Activated T-cell treated with anti-CD3 and anti-CD28 coated beads, Interleukin-2, amount 50 U/mL, for 72 hours (primary cell): Measurements from ENCODE around the gene PLCL1. TPM values are rescaled to one million over a fixed set of nuclear protein-coding genes. Genes with fewer than 3 reads are reported as not detected.
A peak's percentile ranks its signal among the peaks of the same experiment; 100 is the strongest.

ENCODE experiments used
- ATAC-seq, 2 donors: fragments of 150-1000 bp; cut with Tn5 transposase; replicated peaks in 1 of 2; 2 replicates each; pipeline ENCODE4 v1.10.0; 2021; ENCODE audit warnings: moderate library complexity in 2 of 2, mild to moderate bottlenecking in 1 of 2
- DNase-seq, 2 donors: peaks; one replicate each; pipeline ENCODE4 v3.0.0; 2021 to 2022; ENCODE audit warnings: mixed read lengths in 1 of 2
- H3K27ac Mint-ChIP-seq: one replicate; pipeline ENCODE4 v1.8.0; 2022; ENCODE audit warnings: mild to moderate bottlenecking, moderate library complexity, mixed read lengths
- H3K27me3 Mint-ChIP-seq: one replicate; pipeline ENCODE4 v1.8.0; 2022; ENCODE audit warnings: low read depth, mixed read lengths
- H3K36me3 Mint-ChIP-seq, 2 donors: one replicate each; pipeline ENCODE4 v1.8.0; 2022; ENCODE audit warnings: mixed read lengths in 2 of 2, mild to moderate bottlenecking in 1 of 2; ENCODE audit not compliant: insufficient read depth in 2 of 2
- H3K4me1 Mint-ChIP-seq: one replicate; pipeline ENCODE4 v1.8.0; 2022; ENCODE audit warnings: low read depth, mixed read lengths
- H3K4me3 Mint-ChIP-seq, 2 donors: one replicate each; pipeline ENCODE4 v1.8.0; 2022; ENCODE audit warnings: mild to moderate bottlenecking in 2 of 2, mixed read lengths in 2 of 2, moderate library complexity in 2 of 2
- H3K9me3 Mint-ChIP-seq, 2 donors: one replicate each; pipeline ENCODE4 v1.8.0; 2022; ENCODE audit warnings: mixed read lengths in 2 of 2
- total RNA-seq, 2 donors: library from RNA; stranded (reverse); gene quantifications; one replicate each; pipeline ENCODE4 v1.2.3, GENCODE V29; 2022

PLCL1 gene
- total RNA-seq, 2 donors from 2014 or later: 2.8 to 3.6 TPM

- Mint-ChIP-seq H3K4me3 (no peak overlapping the region), H3K27me3 (no peaks in the 10 kb centered on the region), H3K4me1 (peaks cover 32% of the 10 kb centered on the region), H3K9me3 (no peaks in the 10 kb centered on the region), H3K27ac (no peak overlapping the region), H3K36me3 (peaks cover 2% of the 10 kb centered on the region in 2 donors)
- no peak for DNase-seq
- ATAC-seq: no peak
Measured at GRCh38 chr2:197913084-197913483, 108.7 kb downstream of the PLCL1 start.

DNA sequence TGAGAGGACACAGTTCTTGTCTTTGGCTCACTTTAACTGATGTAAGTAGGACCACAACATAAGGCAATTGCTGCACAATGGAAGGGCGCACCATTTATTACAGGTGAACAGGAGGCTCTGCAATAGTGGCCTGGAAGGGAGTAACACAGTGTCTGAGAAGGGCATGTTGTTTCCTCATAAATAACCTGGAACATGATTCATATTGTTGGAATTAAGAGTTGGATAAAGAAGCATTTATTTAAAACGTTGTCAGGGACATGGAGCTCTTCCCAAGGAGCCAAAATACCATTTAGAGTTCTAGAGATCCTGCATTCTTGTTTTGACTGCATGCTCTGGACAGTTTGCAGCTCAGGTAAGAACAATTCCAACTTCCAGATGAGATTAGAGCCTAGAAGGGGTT is 110.4 kb downstream of the PLCL1 start:
- Mint-ChIP-seq H3K9me3 (peaks cover 1 to 2% of the 10 kb centered on the region in 2 donors), H3K27me3 (no peaks in the 10 kb centered on the region), H3K36me3 (peaks cover 2 to 3% of the 10 kb centered on the region in 2 donors), H3K4me3 (no peak overlapping the region), H3K4me1 (peaks cover 22% of the 10 kb centered on the region), H3K27ac (no peak overlapping the region)
- DNase-seq (no peak), ATAC-seq (no peak)

DNA sequence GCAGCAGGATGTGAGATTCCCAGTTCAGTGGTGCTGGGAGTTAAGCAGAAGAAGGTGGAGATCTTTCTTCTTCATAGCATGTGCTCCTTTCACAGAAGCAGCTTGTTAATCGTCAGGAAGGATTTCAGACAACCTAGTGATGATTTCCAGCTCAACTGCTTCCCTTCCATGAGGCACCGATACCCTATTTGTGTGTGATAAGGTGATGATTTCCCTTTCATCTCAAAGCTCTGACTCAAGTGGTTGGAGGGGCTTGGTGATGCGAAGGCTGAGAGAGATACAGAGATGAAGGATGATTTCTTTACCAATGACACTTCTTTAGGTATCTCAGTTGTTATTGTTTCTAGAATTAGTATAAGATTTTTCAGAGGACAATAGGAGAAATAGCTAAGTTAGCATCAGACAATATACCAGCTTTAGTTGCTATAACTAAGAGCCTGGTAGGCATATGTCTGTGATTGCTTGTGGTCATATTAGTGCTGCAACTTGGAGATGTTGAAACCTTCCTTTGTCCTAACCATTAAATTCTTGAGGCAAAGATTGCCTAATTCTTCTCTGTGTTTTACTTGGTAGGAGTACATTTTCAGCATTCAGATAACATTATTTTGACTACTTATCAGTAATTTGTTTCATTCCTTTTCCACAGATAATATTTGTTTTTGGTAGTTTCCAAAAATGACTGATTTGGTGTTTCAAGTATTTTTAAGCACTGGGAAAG is 111.3 kb downstream of the PLCL1 start:
- no peaks in the 10 kb centered on the region for H3K27me3 Mint-ChIP-seq
- H3K4me1 Mint-ChIP-seq: peaks cover 19% of the 10 kb centered on the region
- no peak overlapping the region for H3K4me3 Mint-ChIP-seq
- no peak overlapping the region for H3K27ac Mint-ChIP-seq
- H3K36me3 Mint-ChIP-seq: peaks cover 2 to 3% of the 10 kb centered on the region in 2 donors
- peaks cover 1 to 2% of the 10 kb centered on the region in 2 donors for H3K9me3 Mint-ChIP-seq
- DNase-seq: no peak
- ATAC-seq: peak in 1 of 2 donors; percentile 46

- no peak for DNase-seq
- Mint-ChIP-seq H3K9me3 (peaks cover 1 to 2% of the 10 kb centered on the region in 2 donors), H3K36me3 (peaks cover 1% of the 10 kb centered on the region in 2 donors), H3K4me3 (no peak overlapping the region), H3K27ac (no peak overlapping the region), H3K27me3 (no peaks in the 10 kb centered on the region), H3K4me1 (peaks cover 19% of the 10 kb centered on the region)
- no peak for ATAC-seq
Measured at GRCh38 chr2:197919487-197919886, 115.1 kb downstream of the PLCL1 start.

GRCh38 chr2:197920088-197920487 is 115.7 kb downstream of the PLCL1 start:
- DNase-seq: no peak
- no peak overlapping the region for H3K4me3 Mint-ChIP-seq
- peaks cover 16% of the 10 kb centered on the region for H3K4me1 Mint-ChIP-seq
- H3K27ac Mint-ChIP-seq: no peak overlapping the region
- H3K9me3 Mint-ChIP-seq: peaks cover 1 to 2% of the 10 kb centered on the region in 2 donors
- no peaks in the 10 kb centered on the region for H3K27me3 Mint-ChIP-seq
- H3K36me3 Mint-ChIP-seq: peaks cover 1% of the 10 kb centered on the region in 2 donors
- ATAC-seq: no peak

GRCh38 chr2:197920592-197921201 is 116.3 kb downstream of the PLCL1 start:
- Mint-ChIP-seq H3K36me3 (peaks cover 1% of the 10 kb centered on the region in 2 donors), H3K27ac (no peak overlapping the region), H3K27me3 (no peaks in the 10 kb centered on the region), H3K4me3 (no peak overlapping the region), H3K4me1 (peaks cover 10% of the 10 kb centered on the region), H3K9me3 (peaks cover 1 to 2% of the 10 kb centered on the region in 2 donors)
- ATAC-seq (no peak), DNase-seq (no peak)

DNA sequence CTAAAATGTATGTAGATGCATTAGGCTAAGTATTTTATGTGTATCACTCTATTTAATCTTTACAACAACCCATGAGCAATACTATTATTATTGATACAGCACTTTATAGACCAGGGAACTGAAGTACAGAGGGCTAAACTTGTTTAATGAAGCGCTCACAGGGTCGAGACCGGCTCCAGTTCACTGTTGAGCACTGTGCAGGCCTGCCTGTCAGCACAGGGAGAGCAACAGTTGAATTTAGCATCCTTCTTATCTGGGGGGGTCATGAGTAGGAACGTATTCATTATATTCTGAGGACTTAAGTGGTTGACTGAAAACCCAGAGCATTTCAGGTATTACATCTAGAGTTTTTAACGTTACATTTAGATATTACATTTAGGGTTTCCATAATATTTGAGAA is 120.1 kb downstream of the PLCL1 start:
- no peak for DNase-seq
- Mint-ChIP-seq H3K27ac (no peak overlapping the region), H3K36me3 (peaks cover under 1 to 1% of the 10 kb centered on the region in 2 donors), H3K27me3 (no peaks in the 10 kb centered on the region), H3K4me3 (no peak overlapping the region), H3K4me1 (peaks cover 14% of the 10 kb centered on the region), H3K9me3 (peaks cover 3 to 4% of the 10 kb centered on the region in 2 donors)
- no peak for ATAC-seq

GRCh38 chr2:197925204-197925603 is 120.8 kb downstream of the PLCL1 start:
- ATAC-seq (no peak), DNase-seq (no peak)
- no peak overlapping the region for H3K4me3 Mint-ChIP-seq
- H3K4me1 Mint-ChIP-seq: peaks cover 14% of the 10 kb centered on the region
- no peak overlapping the region for H3K27ac Mint-ChIP-seq
- H3K9me3 Mint-ChIP-seq: peaks cover 2 to 3% of the 10 kb centered on the region in 2 donors
- peaks cover 0 to 1% of the 10 kb centered on the region in 2 donors for H3K36me3 Mint-ChIP-seq
- no peaks in the 10 kb centered on the region for H3K27me3 Mint-ChIP-seq

- ATAC-seq: no peak
- H3K36me3 Mint-ChIP-seq: peaks cover 0 to 1% of the 10 kb centered on the region in 2 donors
- peaks cover 2 to 3% of the 10 kb centered on the region in 2 donors for H3K9me3 Mint-ChIP-seq
Measured at GRCh38 chr2:197925976-197926375, 121.6 kb downstream of the PLCL1 start.

GRCh38 chr2:197926673-197927072 is 122.3 kb downstream of the PLCL1 start:
- Mint-ChIP-seq H3K9me3 (peaks cover 2 to 3% of the 10 kb centered on the region in 2 donors), H3K27ac (peak overlapping the region; percentile 5), H3K36me3 (peaks cover 0 to 1% of the 10 kb centered on the region in 2 donors), H3K4me3 (no peak overlapping the region), H3K4me1 (peaks cover 20% of the 10 kb centered on the region), H3K27me3 (no peaks in the 10 kb centered on the region)
- ATAC-seq: peak in 1 of 2 donors; percentile 29
- no peak for DNase-seq

More at GRCh38 chr2:197925976-197926375, 121.6 kb downstream of the PLCL1 start:
- no peaks in the 10 kb centered on the region for H3K27me3 Mint-ChIP-seq
- no peak overlapping the region for H3K4me3 Mint-ChIP-seq
- DNase-seq: no peak
- peaks cover 18% of the 10 kb centered on the region for H3K4me1 Mint-ChIP-seq
- no peak overlapping the region for H3K27ac Mint-ChIP-seq

DNA sequence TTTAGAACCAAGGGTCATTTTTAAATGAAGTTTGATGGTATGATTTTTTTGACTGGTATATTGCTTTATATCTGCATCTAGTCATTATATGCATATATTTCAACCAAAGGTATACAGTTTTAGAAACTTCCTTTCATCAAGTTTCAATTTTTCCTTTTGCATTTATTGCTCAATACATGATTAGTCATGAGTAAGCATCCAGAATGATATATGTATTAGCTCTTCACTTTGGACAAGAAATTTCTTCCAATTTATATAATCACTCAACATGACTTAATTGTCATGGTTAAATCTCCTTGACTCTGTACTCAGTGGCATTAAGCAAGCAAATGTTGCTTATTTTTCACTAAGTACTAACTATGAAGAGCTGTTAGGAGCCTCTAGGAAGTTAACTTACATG is 123.6 kb downstream of the PLCL1 start:
- no peak for DNase-seq
- ATAC-seq: no peak
- peaks cover 0 to 1% of the 10 kb centered on the region in 2 donors for H3K36me3 Mint-ChIP-seq
- H3K4me1 Mint-ChIP-seq: peaks cover 31% of the 10 kb centered on the region
- no peak overlapping the region for H3K4me3 Mint-ChIP-seq
- H3K27ac Mint-ChIP-seq: no peak overlapping the region
- H3K9me3 Mint-ChIP-seq: peaks cover 2 to 3% of the 10 kb centered on the region in 2 donors
- no peaks in the 10 kb centered on the region for H3K27me3 Mint-ChIP-seq

DNA sequence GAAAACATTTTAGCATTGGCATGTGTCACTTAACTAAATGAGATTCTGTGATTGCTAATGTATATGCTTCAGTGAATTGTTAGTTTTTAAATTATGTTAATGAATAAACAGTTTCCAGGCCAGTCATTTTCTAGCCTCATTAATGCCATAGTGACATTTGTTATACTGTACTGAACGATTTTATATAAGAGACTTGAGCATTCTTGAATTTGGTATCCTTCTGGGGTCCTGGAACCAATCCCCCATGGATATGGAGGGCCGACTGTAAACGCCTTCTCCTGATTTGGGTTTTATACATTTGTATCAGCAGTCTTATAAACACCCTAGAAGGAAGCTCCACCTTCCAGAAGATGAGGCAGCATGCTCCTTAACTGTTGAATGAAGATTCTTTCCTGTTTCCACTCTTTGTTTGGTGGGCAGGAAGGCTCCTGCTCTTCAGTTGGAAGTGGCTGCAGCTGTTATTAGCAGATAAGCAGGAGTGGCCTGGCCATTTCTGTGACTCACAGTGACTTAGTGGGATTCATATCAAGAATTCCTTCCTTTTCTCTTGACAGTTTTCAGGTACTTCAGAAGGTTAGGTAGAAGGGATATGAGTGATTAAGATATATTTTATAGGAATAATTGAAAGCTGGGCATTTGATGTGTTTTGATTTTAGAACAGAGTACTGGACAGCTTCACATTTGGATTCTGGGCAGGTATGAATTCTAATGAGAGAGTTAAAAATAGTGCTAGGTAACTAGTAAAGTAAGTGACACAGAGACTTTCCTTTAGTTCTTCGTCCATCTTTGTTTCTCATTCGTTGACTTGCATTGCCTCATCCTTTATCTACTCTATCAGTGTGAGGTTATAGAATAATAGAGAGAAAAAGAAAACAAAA is 124.9 kb downstream of the PLCL1 start:
- Mint-ChIP-seq H3K36me3 (no peaks in the 10 kb centered on the region), H3K4me3 (no peak overlapping the region), H3K4me1 (peaks cover 41% of the 10 kb centered on the region), H3K27me3 (no peaks in the 10 kb centered on the region), H3K27ac (no peak overlapping the region), H3K9me3 (peaks cover 2 to 3% of the 10 kb centered on the region in 2 donors)
- ATAC-seq (no peak), DNase-seq (no peak)

- Mint-ChIP-seq H3K4me1 (peaks cover 47% of the 10 kb centered on the region), H3K4me3 (no peak overlapping the region), H3K9me3 (peaks cover 2 to 3% of the 10 kb centered on the region in 2 donors), H3K36me3 (no peaks in the 10 kb centered on the region), H3K27me3 (no peaks in the 10 kb centered on the region), H3K27ac (no peak overlapping the region)
- DNase-seq (no peak), ATAC-seq (no peak)
Measured at GRCh38 chr2:197929886-197930227, 125.5 kb downstream of the PLCL1 start.
